Gastrocnemius medialis (tissue), 4 donors: ENCODE results near the gene ILRUN. TPM values are rescaled to one million over a fixed set of nuclear protein-coding genes. Genes with fewer than 3 reads are reported as not detected.
A peak's percentile ranks its signal among the peaks of the same experiment; 100 is the strongest.
"Not testable (repeated sequence)": the region's sequence is repeated elsewhere in the genome, so short reads cannot be mapped to it uniquely, and the experiment has no call there.

Experiments
- ATAC-seq, 2 donors: fragments of 150-250 bp; one replicate each; pipeline ENCODE4 v1.9.1; 2016
- DNase-seq, 2 donors: peaks; one replicate each; pipeline ENCODE4 v3.0.0-alpha.2; 2019
- H3K27ac ChIP-seq, 4 donors: fragments of 200-600 bp; sonication (generic); 1 replicate in 1 of 4; 2 replicates in 3 of 4; pipeline ENCODE4 v1.5.1; 2016 to 2018; ENCODE audit warnings: mild to moderate bottlenecking in 2 of 4, moderate library complexity in 1 of 4
- H3K27me3 ChIP-seq, 3 donors: fragments of 200-600 bp; sonication (generic) in 2 of 3; 1 replicate in 1 of 3; 2 replicates in 2 of 3; pipeline versions ENCODE4 v1.5.1 to v1.6.0; 2016 to 2019; ENCODE audit warnings: mild to moderate bottlenecking in 1 of 3, moderate library complexity in 1 of 3
- H3K36me3 ChIP-seq, 2 donors: fragments of 200-600 bp; sonication (generic) in 1 of 2; one replicate each; pipeline ENCODE4 v1.5.1; 2017 to 2018
- H3K4me1 ChIP-seq, 2 donors: fragments of 200-600 bp; sonication (generic) in 1 of 2; one replicate each; pipeline ENCODE4 v1.5.1; 2016 to 2017; ENCODE audit warnings: mild to moderate bottlenecking in 2 of 2
- H3K4me3 ChIP-seq, 4 donors: fragments of 200-600 bp; sonication (generic) in 3 of 4; 1 replicate in 1 of 4; 2 replicates in 3 of 4; pipeline ENCODE4 v1.5.1; 2016 to 2019; ENCODE audit warnings: mild to moderate bottlenecking in 2 of 4
- H3K9me3 ChIP-seq, 3 donors: fragments of 200-600 bp; sonication (generic) in 2 of 3; 1 replicate in 1 of 3; 2 replicates in 2 of 3; pipeline ENCODE4 v1.5.1; 2016 to 2019
- POLR2A ChIP-seq, 2 donors: fragments of 450-650 bp; IDR thresholded peaks; one replicate each; pipeline ENCODE4 v1.6.1; 2017; ENCODE audit warnings: antibody characterized with exemption in 2 of 2, mild to moderate bottlenecking in 2 of 2, moderate library complexity in 2 of 2
- in situ Hi-C, 4 donors: fragments of 200-750 bp; cut with MboI; loops; one replicate each; pipeline versions ENCODE4 v1.15.0 to v1.8.0; 2017; ENCODE audit warnings: low sequenced_read_pairs in 4 of 4
- intact Hi-C: fragments of 100-400 bp; cut with DNase I; formaldehyde crosslinking; loops from one replicate; pipeline ENCODE4 v1.15.1; 2023; ENCODE audit warnings: low total_unique reads
- total RNA-seq, 4 donors: library from RNA; depleted of rRNA; stranded (reverse); fragments of >200 nt; gene quantifications; one replicate each; pipeline versions ENCODE4 v1.1.0 to v1.2.3, GENCODE V29; 2016
- TF ChIP-seq, protein P1 (sequence below), 5 experiments: fragments of 450-650 bp in 3 of 5; fragments of 200-600 bp in 2 of 5; sonication (generic) in 2 of 5; IDR thresholded peaks in 4 of 5; conservative IDR thresholded peaks in 1 of 5; 1 replicate in 4 of 5; 2 replicates in 1 of 5; pipeline ENCODE4 v1.5.1; 2016 to 2019; ENCODE audit warnings: antibody characterized with exemption in 5 of 5, mild to moderate bottlenecking in 3 of 5, moderate library complexity in 3 of 5

The ILRUN gene
- total RNA-seq, 4 donors from 2014 or later = 136 to 252 (median 169) TPM

DNA sequence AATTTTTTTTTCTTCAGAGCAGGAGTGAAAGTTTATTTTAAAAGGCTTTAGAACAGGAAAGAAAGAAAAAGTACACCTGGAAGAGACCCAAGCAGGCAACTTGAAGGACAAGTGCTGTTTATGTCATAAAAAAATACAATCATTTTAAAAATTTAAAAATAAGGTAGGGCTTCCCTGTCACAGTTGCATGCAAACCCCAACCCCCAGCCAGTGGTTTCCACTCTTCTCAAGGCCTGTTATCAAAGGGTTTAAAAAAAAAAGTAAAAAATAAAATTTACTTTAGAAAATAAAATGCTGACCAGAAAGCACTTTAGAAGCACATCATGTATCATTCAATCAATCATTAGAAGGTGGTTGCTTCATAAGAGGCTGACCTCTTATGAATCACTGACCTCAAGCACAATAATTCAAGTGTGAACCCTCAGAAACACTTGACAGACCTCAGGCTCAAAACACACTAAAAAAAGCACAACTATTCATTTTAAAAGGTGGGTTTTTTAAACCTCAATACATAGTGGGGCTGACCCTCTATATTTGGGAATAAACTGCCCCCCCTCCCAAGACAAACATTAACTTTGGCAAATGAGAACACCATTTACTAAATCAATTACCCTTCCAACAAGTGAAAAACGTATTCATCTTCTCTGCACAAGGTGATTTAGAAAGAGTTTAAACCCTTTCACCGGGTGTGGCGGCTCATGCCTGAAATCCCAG, 15.6 kb downstream of the ILRUN start:
- intact Hi-C loops = no loop called here
- Histone ChIP-seq H3K9me3 (no peaks in the 10 kb centered on the region), H3K27ac (peak overlapping the region; percentile 27 to 63 (median 46)), H3K4me1 (peaks cover 32 to 40% of the 10 kb centered on the region in 2 donors), H3K36me3 (no peaks in the 10 kb centered on the region), H3K4me3 (no peak overlapping the region), H3K27me3 (no peaks in the 10 kb centered on the region)
- TF ChIP-seq, protein P1, sequence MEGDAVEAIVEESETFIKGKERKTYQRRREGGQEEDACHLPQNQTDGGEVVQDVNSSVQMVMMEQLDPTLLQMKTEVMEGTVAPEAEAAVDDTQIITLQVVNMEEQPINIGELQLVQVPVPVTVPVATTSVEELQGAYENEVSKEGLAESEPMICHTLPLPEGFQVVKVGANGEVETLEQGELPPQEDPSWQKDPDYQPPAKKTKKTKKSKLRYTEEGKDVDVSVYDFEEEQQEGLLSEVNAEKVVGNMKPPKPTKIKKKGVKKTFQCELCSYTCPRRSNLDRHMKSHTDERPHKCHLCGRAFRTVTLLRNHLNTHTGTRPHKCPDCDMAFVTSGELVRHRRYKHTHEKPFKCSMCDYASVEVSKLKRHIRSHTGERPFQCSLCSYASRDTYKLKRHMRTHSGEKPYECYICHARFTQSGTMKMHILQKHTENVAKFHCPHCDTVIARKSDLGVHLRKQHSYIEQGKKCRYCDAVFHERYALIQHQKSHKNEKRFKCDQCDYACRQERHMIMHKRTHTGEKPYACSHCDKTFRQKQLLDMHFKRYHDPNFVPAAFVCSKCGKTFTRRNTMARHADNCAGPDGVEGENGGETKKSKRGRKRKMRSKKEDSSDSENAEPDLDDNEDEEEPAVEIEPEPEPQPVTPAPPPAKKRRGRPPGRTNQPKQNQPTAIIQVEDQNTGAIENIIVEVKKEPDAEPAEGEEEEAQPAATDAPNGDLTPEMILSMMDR (IDR thresholded peaks at IDR 0.05 in 4 of 5, conservative IDR thresholded peaks at IDR 0.05 in 1 of 5) = no peak
- no peak for TF ChIP-seq POLR2A (IDR thresholded peaks at IDR 0.05)
- peak in 1 of 2 donors; percentile 47 for ATAC-seq
- in situ Hi-C loops = no loop called here
- DNase-seq = no peak

DNA sequence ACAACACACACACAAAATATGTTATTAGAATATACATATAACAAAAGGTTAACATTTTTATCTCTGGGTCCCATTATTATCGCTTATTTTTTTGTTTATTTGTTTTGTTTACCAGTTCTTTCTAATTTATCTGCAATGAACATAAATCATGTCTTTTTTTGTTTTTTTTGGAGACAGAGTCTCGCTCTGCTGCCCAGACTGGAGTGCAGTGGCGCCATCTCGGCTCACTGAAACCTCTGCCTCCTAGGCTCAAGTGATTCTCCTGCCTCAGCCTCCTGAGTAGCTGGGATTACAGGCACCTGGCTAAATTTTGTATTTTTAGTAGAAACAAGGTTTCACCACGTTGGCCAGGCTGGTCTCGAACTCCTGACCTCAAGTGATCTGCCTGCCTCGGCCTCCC, 16.3 kb downstream of the ILRUN start:
- H3K27me3 ChIP-seq, DNase-seq, ATAC-seq, H3K36me3 ChIP-seq, H3K9me3 ChIP-seq, in situ Hi-C loops, H3K4me3 ChIP-seq, intact Hi-C loops: not testable (repeated sequence)
- H3K27ac ChIP-seq = peak overlapping the region; percentile 27 to 63 (median 46)
- peaks cover 26 to 38% of the 10 kb centered on the region in 2 donors for H3K4me1 ChIP-seq

DNA sequence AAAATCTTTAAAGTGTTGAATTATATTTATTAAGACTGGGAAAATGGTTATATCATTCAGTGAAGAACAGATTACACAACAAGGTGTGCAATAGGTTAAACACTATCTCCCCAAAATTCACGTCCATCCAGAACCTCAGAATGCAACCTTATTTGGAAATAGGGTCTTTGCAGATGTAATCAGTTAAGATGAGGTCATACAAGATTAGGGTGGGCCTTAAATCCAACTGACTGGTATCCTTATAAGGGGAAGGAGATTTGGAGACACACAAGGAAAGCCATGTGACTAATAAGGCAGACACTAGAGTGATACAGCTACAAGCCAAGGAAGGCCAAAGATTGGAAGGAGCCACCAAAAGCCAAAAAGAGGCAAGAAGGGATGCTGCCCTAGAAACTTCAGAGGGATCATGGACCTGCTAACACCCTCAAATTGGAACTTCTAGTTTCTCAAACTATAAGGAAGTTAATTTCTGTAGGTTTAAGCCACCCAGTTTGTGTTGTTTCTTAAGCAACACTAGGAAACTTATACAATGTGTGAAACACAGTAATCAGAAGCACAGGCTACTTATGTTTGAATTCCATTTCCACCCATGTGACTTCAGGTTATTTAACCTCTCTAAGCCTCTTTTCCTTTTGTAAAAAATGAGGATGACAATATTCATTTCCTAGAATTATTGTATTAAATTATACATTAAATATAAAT, 16.9 kb downstream of the ILRUN start:
- Histone ChIP-seq H3K9me3 (no peaks in the 10 kb centered on the region), H3K4me3 (no peak overlapping the region), H3K27ac (peak overlapping the region; percentile 25 to 63 (median 42)), H3K27me3 (no peaks in the 10 kb centered on the region), H3K4me1 (peaks cover 27 to 36% of the 10 kb centered on the region in 2 donors), H3K36me3 (no peaks in the 10 kb centered on the region)
- in situ Hi-C loops (no loop called here), intact Hi-C loops (no loop called here)
- no peak for TF ChIP-seq POLR2A (IDR thresholded peaks at IDR 0.05)
- TF ChIP-seq, protein P1 (IDR thresholded peaks at IDR 0.05 in 4 of 5, conservative IDR thresholded peaks at IDR 0.05 in 1 of 5) = no peak
- DNase-seq (no peak), ATAC-seq (no peak)

DNA sequence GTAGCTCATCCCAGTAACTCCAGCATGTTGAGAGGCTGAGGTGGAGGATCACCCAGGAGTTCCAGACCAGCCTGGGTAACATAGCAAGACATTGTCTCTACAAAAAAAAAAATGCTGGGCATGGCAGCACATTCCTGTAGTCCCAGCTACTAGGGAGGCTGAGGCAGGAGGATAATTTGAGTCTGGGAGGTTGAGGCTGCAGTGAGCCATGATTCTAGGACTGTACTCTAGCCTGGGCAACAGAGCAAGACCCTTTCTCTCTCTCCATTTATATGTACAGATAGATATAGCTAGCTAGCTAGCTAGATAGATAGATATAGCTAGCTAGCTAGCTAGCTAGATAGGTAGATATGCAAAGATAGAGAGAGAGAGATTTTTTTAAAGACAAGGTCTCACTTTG, 20.4 kb downstream of the ILRUN start:
- in situ Hi-C loops (no loop called here), intact Hi-C loops (no loop called here)
- ATAC-seq (no peak), DNase-seq (no peak)
- TF ChIP-seq, protein P1 (IDR thresholded peaks at IDR 0.05 in 4 of 5, conservative IDR thresholded peaks at IDR 0.05 in 1 of 5) = no peak
- no peak for TF ChIP-seq POLR2A (IDR thresholded peaks at IDR 0.05)
- H3K4me1 ChIP-seq = peaks cover 51 to 59% of the 10 kb centered on the region in 2 donors
- H3K27ac ChIP-seq = no peak overlapping the region
- no peaks in the 10 kb centered on the region for H3K27me3 ChIP-seq
- no peaks in the 10 kb centered on the region for H3K9me3 ChIP-seq
- no peak overlapping the region for H3K4me3 ChIP-seq
- H3K36me3 ChIP-seq = no peaks in the 10 kb centered on the region

DNA sequence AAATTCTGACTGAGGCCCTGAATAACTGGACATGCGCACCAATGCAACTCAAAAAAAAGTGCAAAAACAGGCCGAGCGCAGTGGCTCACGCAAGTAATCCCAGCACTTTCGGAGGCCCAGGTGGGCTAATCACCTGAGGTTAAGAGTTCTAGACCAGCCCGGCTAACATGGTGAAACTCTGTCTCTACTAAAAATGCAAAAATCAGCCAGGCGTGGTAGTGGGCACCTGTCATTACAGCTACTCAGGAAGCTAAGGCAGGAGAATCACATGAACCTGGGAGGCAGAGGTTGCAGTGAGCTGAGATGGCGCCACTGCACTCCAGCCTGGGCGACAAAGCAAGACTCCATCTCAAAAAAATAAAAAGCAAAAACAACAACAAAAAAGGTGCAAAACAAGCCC, 21.6 kb downstream of the ILRUN start:
- H3K4me1 ChIP-seq = peaks cover 40 to 51% of the 10 kb centered on the region in 2 donors
- ATAC-seq, H3K27me3 ChIP-seq, in situ Hi-C loops, H3K27ac ChIP-seq, H3K9me3 ChIP-seq, intact Hi-C loops, H3K36me3 ChIP-seq, DNase-seq, H3K4me3 ChIP-seq: not testable (repeated sequence)
